ENCODE measurements around the gene PLCB1. TPM values are rescaled to one million over a fixed set of nuclear protein-coding genes. Genes with fewer than 3 reads are reported as not detected.

PLCB1 gene
- total RNA-seq, 1 experiment from 2014 or later = not detected

GRCh38 chr20:8876366-8876765 is 744.3 kb downstream of the PLCB1 start:
- H3K27me3 ChIP-seq (ENCODE audit: insufficient read depth, low read depth) = no peaks in the 10 kb centered on the region
- no peak overlapping the region for H3K27ac ChIP-seq
- H3K79me2 ChIP-seq (ENCODE audit: low read depth) = no peaks in the 10 kb centered on the region
- H3K9me2 ChIP-seq (ENCODE audit: insufficient read depth) = no peaks in the 10 kb centered on the region
- peaks cover 14% of the 10 kb centered on the region for H3K4me1 ChIP-seq (replicated peaks; ENCODE audit: insufficient read depth)
- TF ChIP-seq CTCF (conservative IDR thresholded peaks at IDR 0.05) (no peak), EZH2 (IDR thresholded peaks at IDR 0.05; ENCODE audit: low read depth) (no peak)
- no peak overlapping the region for H2AFZ ChIP-seq
- CTCF ChIA-PET = no interaction called here
- POLR2A ChIA-PET (ENCODE audit: unreplicated experiment) = no interaction called here
- H3K36me3 ChIP-seq (ENCODE audit: low read depth) = no peaks in the 10 kb centered on the region
- no peaks in the 10 kb centered on the region for H3K9me3 ChIP-seq (ENCODE audit: insufficient read depth, low read depth)
- H4K20me1 ChIP-seq (ENCODE audit: insufficient read depth) = no peaks in the 10 kb centered on the region
- H3F3A ChIP-seq (ENCODE audit: insufficient read depth, low read depth) = no peaks in the 10 kb centered on the region
- no peak for DNase-seq
- no TSS peak for BruUV-seq (replicated peaks)
- H3K4me3 ChIP-seq = no peak overlapping the region
- intact Hi-C loops (cut with micrococcal nuclease; ENCODE audit: unreplicated experiment) = no loop called here
- H3K4me2 ChIP-seq = no peak overlapping the region

GRCh38 chr20:8877294-8877693 is 745.2 kb downstream of the PLCB1 start:
- Histone ChIP-seq H3K9me2 (ENCODE audit: insufficient read depth) (no peaks in the 10 kb centered on the region), H3K4me3 (no peak overlapping the region), H3K27ac (no peak overlapping the region), H3K4me1 (replicated peaks; ENCODE audit: insufficient read depth) (peaks cover 14% of the 10 kb centered on the region), H3K27me3 (ENCODE audit: insufficient read depth, low read depth) (no peaks in the 10 kb centered on the region), H3K36me3 (ENCODE audit: low read depth) (no peaks in the 10 kb centered on the region), H3K4me2 (no peak overlapping the region), H3K9me3 (ENCODE audit: insufficient read depth, low read depth) (no peaks in the 10 kb centered on the region), H4K20me1 (ENCODE audit: insufficient read depth) (no peaks in the 10 kb centered on the region), H2AFZ (no peak overlapping the region), H3K79me2 (ENCODE audit: low read depth) (no peaks in the 10 kb centered on the region), H3F3A (ENCODE audit: insufficient read depth, low read depth) (no peaks in the 10 kb centered on the region)
- TF ChIP-seq EZH2 (IDR thresholded peaks at IDR 0.05; ENCODE audit: low read depth) = no peak
- TF ChIP-seq CTCF (conservative IDR thresholded peaks at IDR 0.05) = no peak
- no peak for DNase-seq
- POLR2A ChIA-PET (ENCODE audit: unreplicated experiment) = no interaction called here
- CTCF ChIA-PET = no interaction called here
- BruUV-seq (replicated peaks) = no TSS peak
- intact Hi-C loops (cut with micrococcal nuclease; ENCODE audit: unreplicated experiment) = no loop called here

- POLR2A ChIA-PET (ENCODE audit: unreplicated experiment) = no interaction called here
- no peak for DNase-seq
- H3K9me3 ChIP-seq (ENCODE audit: insufficient read depth, low read depth) = no peaks in the 10 kb centered on the region
- no peak overlapping the region for H3K4me2 ChIP-seq
- H3K79me2 ChIP-seq (ENCODE audit: low read depth) = no peaks in the 10 kb centered on the region
- intact Hi-C loops (cut with micrococcal nuclease; ENCODE audit: unreplicated experiment) = no loop called here
- no peak overlapping the region for H3K4me3 ChIP-seq
- TF ChIP-seq CTCF (conservative IDR thresholded peaks at IDR 0.05) (no peak), EZH2 (IDR thresholded peaks at IDR 0.05; ENCODE audit: low read depth) (no peak)
- no peaks in the 10 kb centered on the region for H3K27me3 ChIP-seq (ENCODE audit: insufficient read depth, low read depth)
- peaks cover 1% of the 10 kb centered on the region for H3K4me1 ChIP-seq (replicated peaks; ENCODE audit: insufficient read depth)
- H4K20me1 ChIP-seq (ENCODE audit: insufficient read depth) = no peaks in the 10 kb centered on the region
- H2AFZ ChIP-seq = no peak overlapping the region
- no peaks in the 10 kb centered on the region for H3K9me2 ChIP-seq (ENCODE audit: insufficient read depth)
- CTCF ChIA-PET = no interaction called here
- no TSS peak for BruUV-seq (replicated peaks)
- no peaks in the 10 kb centered on the region for H3K36me3 ChIP-seq (ENCODE audit: low read depth)
- no peak overlapping the region for H3K27ac ChIP-seq
- no peaks in the 10 kb centered on the region for H3F3A ChIP-seq (ENCODE audit: insufficient read depth, low read depth)
These were observed 747.6 kb downstream of the PLCB1 start for GRCh38 chr20:8879669-8880068.

All from PC-9 (cell line).